ENCODE data around the gene TCHHL1. TPM values are rescaled to one million over a fixed set of nuclear protein-coding genes. Genes with fewer than 3 reads are reported as not detected.
A peak's percentile ranks its signal among the peaks of the same experiment; 100 is the strongest.

TCHHL1 gene
- total and polyA plus RNA-seq, 9 of the 15 experiments (the other 6 are each of a cell fraction or from before 2014, with no cell fraction given): not detected

DNA sequence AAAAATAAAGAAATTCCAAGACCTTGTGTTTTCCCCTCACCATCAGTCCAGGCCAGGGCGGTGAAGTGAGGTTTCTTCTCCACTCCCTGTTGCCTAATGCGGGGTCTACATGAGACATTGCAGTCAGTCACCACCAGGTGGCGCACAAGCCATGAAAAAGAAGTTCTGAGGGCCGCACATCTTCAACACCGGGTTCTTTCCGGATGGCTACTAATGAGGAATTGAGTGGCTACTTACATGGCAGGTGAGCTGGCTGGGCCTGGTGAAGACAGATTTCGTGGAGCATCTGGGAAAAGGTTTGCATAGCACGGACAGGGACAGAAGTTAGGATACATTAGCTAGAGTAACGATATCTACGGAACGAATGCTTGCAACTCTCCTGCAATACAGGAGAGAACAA, 36.3 kb downstream of the TCHHL1 start (continued):
- TF ChIP-seq ZNF23 (CRISPR knock-in tag; IDR thresholded peaks at IDR 0.05) (no peak), FOXK1 (CRISPR knock-in tag; IDR thresholded peaks at IDR 0.05; ENCODE audit: borderline replicate concordance) (no peak)

DNA sequence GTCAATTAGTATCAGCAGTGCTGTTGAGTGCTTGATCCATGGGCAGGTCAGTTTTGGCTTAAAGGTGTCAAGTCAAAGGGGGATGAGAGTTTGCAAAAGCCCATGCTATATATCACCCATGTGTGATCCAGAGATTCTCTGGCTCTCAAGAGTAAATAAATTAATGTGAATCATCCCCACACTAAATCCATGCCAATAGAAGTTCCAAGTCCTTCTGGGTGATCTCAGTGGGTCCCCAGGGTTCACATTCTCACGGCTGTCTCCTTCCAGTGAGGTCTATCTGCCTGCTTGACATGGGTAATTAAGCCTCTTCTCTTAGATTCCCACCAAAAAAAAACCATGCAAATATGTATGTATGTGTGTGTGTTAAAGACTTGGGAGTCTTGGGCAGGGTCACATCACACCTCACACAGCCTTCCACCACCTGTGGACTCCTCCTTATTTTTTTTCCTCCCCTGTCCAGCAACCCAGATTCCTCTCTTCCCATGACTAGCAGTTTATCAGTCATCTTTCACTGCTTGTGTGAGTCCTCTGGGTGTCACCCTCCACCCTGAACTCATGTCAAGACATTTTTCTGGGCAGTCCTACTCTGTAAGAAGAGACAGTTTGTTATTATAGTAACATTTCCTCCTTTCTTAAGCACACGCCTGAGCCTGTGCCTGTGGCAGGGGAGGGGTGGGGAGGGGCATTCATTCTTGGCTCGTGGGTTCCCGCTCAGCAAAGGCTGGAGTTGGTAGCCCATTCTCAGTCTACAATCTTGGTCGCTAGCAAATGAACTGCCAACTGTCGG, 37.8 kb downstream of the TCHHL1 start:
- no TSS peak for BruUV-seq (replicated peaks)
- POLR2A ChIA-PET: interaction anchor here (0.6 to 5.6 kb wide), 3 partner anchors 11 to 137 kb away, joined by 3 to 37 read pairs (median 3); partner anchors contain the start of gene S100A11
- in situ Hi-C loops (cut with MboI): loop anchor here (5.0 kb wide), 2 partner anchors 131 to 391 kb away; no protein-coding TSS in a partner anchor
- TF ChIP-seq HNRNPUL1 (IDR thresholded peaks at IDR 0.05; ENCODE audit: low read length) (no peak), NFXL1 (CRISPR knock-in tag; IDR thresholded peaks at IDR 0.05) (no peak), BCL6 (CRISPR knock-in tag; IDR thresholded peaks at IDR 0.05) (no peak), ATF4 (CRISPR knock-in tag; IDR thresholded peaks at IDR 0.05) (no peak), BHLHE40 (IDR thresholded peaks at IDR 0.05; ENCODE audit: low read length) (no peak), KAT2B (IDR thresholded peaks at IDR 0.05; ENCODE audit: low read depth, low read length) (no peak), RAD21 (CRISPR knock-in tag; conservative IDR thresholded peaks at IDR 0.05 in 1 of 2, IDR thresholded peaks at IDR 0.05 in 1 of 2) (peak in 1 of 2 experiments; percentile 50; a peak in 2 of 4 replicates), MAFG (tag; conservative IDR thresholded peaks at IDR 0.05) (no peak), CTCF (IDR thresholded peaks at IDR 0.05 in 2 of 3, conservative IDR thresholded peaks at IDR 0.05 in 1 of 3; ENCODE audit: insufficient read depth in 2 of 3, low read depth in 1 of 3, low read length in 3 of 3) (peak in 2 of 3 experiments; percentile 17 to 45; a peak in 2 of 6 replicates)
- TF ChIP-seq, protein P1, sequence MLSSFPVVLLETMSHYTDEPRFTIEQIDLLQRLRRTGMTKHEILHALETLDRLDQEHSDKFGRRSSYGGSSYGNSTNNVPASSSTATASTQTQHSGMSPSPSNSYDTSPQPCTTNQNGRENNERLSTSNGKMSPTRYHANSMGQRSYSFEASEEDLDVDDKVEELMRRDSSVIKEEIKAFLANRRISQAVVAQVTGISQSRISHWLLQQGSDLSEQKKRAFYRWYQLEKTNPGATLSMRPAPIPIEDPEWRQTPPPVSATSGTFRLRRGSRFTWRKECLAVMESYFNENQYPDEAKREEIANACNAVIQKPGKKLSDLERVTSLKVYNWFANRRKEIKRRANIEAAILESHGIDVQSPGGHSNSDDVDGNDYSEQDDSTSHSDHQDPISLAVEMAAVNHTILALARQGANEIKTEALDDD (IDR thresholded peaks at IDR 0.05): peak; percentile 72

More for the DNA sequence above, 37.8 kb downstream of the TCHHL1 start:
- FAIRE-seq (no peak), ATAC-seq (peak; percentile 12; the same call in 2 of the 3 replicates), DNase-seq (ENCODE audit: extremely low read depth in 1 of 4, low spot score in 3 of 4) (peak in 2 of 4 experiments; percentile 30 to 47)
- H3K4me3 ChIP-seq: no peak overlapping the region
- H3K36me3 ChIP-seq (ENCODE audit: control insufficient read depth, insufficient read depth, low read length): no peaks in the 10 kb centered on the region
- 0 out of 2 replicates have a peak, but pooled peaks cover 3% of the 10 kb centered on the region for H4K20me1 ChIP-seq (replicated peaks; ENCODE audit: control insufficient read depth, insufficient read depth, low read length)
- H3K9me1 ChIP-seq (ENCODE audit: control insufficient read depth, insufficient read depth, low read length): no peaks in the 10 kb centered on the region
- intact Hi-C loops (cut with micrococcal nuclease): loop anchor here (5.0 to 10.0 kb wide), 2 partner anchors 91 to 294 kb away; no protein-coding TSS in a partner anchor
- H3K9ac ChIP-seq (ENCODE audit: insufficient read depth in 1 of 2, low read depth in 2 of 2, low read length in 2 of 2): no peak overlapping the region
- H3K4me1 ChIP-seq (replicated peaks in 1 of 2; ENCODE audit: control insufficient read depth in 2 of 2, insufficient read depth in 2 of 2, low read length in 2 of 2): peaks cover 14 to 19% of the 10 kb centered on the region in 2 experiments
- CTCF ChIA-PET (ENCODE audit: low intra/inter-chr PET ratio): interaction anchor here (3.3 to 3.6 kb wide), 2 partner anchors 131 to 134 kb away, joined by 34 to 38 read pairs; no protein-coding TSS in a partner anchor
- no peak overlapping the region for H3K4me2 ChIP-seq (ENCODE audit: insufficient read depth, low read length)
- WGBS (ENCODE audit: insufficient coverage, low coverage, missing lambda C conversion rate): 46% methylated on average over 6 of the region's 6 CpGs
- H3K27me3 ChIP-seq (ENCODE audit: control insufficient read depth in 2 of 2, insufficient read depth in 2 of 2, low read length in 2 of 2): peaks cover 2 to 10% of the 10 kb centered on the region in 2 experiments; a peak in 2 of 5 replicates
- H3K79me2 ChIP-seq (ENCODE audit: control insufficient read depth, insufficient read depth, low read length): no peaks in the 10 kb centered on the region
- H3K27ac ChIP-seq (ENCODE audit: extremely low read depth, low read depth, low read length): no peak overlapping the region
- H2AFZ ChIP-seq (ENCODE audit: low read depth, low read length): peak overlapping the region; percentile 34; the same call in 1 of the 2 replicates
- H3K9me3 ChIP-seq (replicated peaks; ENCODE audit: control insufficient read depth, insufficient read depth, low read depth, low read length): no peaks in the 10 kb centered on the region
